ENCODE measurements around the gene WDR7. TPM values are rescaled to one million over a fixed set of nuclear protein-coding genes. Genes with fewer than 3 reads are reported as not detected.

Gene WDR7
- total RNA-seq, 1 donor from 2014 or later = 113 TPM

Small RNA genes lying within 50 kb of the gene (small RNA-seq; reads per million reads assigned to genes)
- gene RF00012 (not detected), gene RF00019 (not detected)

Other genes starting within 250 kb of the WDR7 start
- gene TXNL1, start 12.8 kb upstream of the WDR7 start, total RNA-seq = 53.4 TPM